CD1c-positive myeloid dendritic cell (primary cell): ENCODE measurements around the gene BTRC.
A peak's percentile ranks its signal among the peaks of the same experiment; 100 is the strongest.

Source experiments
- DNase-seq: peaks from one replicate; pipeline ENCODE4 v3.0.0-alpha.2; 2016; ENCODE audit errors: extremely low spot score

The BTRC gene

DNA sequence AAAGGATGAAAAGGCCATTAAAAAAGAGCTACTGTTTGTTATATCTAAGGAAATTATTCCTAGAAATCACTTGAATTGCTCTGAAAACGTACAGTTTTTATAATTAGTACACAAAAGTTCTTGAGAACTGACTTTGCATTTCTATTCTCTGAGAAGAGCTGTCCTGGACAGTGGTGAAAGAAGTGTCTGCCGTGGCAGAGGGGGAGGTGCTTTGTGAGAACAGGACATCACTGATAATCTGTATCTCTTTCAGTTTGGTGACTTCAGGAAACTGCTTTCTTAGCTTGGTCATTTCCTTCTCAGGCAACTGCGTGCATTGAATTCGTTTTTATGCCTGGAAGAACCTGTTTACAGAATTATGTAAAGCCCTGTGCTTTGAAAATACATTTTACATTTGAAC lies 182.0 kb downstream of the BTRC start:
- DNase-seq, result no peak

DNA sequence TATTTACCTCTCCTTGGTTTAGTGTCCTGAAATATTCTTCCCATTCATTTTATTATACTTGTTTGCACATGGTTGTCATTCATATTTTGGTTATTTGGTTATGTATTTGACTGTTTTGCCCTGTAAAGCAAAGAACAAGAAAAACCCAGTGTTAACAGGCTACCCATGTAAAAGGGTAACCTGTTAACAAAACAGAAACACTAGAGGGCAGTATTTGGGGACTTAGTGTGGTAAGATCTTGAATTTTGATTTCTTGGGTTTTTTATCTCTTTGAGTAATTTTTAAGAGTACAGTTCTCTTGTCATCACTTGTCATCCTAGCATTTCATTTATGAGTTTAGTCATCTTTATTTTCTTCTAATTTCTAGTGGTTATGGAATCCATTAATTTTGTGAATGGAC lies 182.8 kb downstream of the BTRC start:
- DNase-seq, result peak; percentile 41

DNA sequence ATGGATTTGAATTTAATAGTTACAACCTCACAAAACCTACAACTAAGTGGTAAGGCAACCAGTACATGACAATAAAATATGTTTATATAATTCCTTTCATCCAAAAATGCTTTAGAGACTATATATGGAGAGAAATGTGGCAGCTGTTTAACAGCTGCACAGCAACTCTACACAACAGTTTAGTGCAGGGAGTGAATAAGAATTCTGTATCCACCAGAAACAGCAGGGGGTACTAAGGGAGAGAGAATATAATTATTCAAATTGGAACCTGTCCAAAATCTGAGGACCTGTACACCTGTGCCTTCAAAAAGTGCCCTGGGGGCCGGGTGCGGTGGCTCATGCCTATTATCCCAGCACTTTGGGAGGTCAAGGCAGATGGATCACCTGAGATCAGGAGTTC lies 184.5 kb downstream of the BTRC start:
- no peak for DNase-seq

DNA sequence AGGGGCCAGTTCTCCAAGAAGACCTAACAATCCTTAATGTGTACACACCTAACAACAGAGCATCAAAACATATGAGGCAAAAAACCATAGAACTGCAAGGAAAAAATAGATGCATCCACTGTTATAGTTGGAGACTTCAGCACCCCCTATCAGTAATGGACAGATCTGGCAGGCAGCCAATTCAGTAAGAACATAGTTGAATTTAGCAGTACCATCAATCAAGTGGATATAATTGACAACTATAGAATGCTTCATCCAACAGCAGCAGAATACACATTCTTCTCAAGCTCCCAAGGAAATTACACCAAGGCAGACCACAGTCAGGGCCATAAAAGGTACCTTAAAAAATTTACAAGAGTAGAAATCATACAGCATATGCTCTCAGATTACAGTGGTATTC lies 191.9 kb downstream of the BTRC start:
- DNase-seq, result no peak

DNA sequence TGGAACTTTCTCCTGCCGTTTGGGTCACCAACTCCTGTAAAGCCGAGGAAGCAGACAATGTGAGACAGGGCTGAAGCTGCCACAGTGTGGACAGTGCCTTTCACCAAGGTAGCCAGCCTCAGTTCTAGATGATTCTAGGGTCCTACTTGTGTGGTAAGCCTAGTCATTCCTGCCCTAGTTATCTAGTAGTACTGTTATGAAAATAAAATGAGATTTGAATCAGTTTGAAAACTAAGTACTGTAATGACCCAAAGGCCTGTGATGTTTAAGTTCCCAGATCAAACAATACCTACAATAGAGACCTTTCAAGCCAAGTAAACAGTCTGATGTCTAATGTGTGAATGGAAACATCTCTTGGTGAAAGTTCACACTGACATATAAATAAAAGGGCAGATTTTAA lies 197.0 kb downstream of the BTRC start:
- no peak for DNase-seq

DNA sequence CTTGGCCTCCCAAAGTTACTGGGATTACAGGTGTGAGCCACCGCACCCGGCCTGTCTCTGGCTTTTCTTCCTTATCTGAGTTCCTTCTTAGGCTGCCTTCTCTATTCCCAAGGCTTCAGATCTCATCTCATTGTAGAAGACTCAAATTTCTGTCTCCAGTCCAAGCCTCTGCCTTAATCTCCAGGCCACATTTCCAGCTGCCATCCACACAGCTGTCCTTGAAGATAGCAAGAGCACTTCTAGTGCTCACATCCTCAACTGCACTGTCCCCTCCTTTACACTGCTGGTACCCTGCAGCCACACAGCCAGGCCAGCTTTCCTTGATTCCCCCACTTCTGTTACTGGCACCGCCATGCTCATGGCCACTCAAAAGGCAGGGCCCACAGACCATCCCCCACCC lies 198.5 kb downstream of the BTRC start:
- no peak for DNase-seq

DNA sequence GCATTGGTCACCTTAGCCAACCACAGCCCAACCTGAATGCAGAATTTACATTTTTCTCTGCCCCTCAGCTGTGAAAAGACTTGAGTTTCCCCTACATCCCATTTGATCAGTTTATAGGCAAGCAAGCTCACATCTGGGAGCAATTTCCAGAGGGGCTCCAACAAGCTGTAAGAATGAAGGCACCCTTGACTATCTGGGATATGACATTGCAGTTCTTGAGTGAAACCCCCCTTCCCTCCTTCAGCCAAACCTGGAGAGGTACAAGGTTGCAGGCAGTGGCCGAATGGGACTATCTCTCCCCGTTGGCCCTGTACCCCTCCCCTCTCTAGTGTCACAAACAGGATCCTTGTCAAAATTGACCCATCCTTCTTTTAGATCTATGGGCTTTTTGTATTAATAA lies 203.6 kb downstream of the BTRC start:
- DNase-seq, result no peak

DNA sequence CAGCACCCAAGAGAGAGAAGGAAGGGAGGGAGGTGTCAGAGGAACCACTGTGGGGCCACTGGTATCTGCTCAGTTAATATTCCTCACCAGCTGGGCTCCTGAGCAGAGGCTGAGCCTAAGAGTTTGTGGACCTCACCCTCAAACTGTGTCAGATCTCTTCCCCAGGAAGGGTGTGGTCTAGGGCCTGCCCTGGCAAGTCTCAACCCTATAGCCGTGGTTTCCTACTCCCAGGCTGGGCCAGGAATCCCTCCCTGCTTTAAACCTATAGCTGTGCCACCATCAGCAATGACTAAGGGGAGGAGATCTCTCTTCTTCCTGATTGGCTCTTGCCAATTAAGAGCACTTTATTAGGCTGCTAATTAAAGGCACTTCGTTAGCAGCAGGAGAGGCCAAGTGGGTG lies 204.2 kb downstream of the BTRC start:
- no peak for DNase-seq

DNA sequence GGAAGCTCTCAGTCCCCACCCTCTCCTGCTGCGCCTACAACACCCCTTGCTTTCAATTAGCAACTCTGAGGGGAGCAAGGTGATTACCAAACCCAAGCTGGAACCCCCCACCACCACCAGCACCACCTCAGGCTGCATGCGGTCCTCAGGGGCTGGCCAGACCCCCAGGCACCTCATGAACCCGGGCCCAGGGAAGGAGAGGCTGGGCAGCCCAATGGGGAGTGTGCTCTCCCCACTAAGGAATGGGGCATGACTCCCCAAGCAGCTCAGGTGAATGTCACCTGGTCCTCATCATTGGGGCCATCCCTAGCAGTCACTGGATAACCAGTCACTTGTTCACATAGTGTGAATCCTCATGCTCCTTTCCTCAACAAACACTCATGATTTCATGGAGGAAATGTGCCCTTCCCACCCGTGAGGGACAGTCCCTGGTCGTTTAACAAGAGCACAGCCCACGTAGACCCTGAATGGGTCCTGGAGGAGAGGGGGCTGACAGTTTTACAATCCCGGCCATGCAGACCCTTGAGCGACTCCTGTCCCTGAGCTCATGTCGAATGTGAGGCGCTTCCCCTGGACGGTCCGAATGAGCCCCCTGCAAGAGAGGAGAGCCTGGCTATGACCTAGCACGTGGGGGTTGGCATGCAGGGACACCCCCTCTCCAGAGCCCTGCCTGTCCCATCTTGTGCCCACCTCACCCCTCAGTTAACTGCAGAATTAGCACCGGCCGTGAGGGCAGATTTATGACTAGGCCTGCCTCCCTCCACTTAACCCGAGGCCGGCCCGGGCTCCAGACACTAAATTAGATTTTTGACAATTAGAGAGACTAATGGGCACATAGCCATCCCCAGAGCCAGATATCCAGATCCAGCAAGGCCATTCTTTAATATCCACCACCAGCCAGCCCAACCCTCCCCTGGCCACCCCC lies 205.0 kb downstream of the BTRC start:
- no peak for DNase-seq

DNA sequence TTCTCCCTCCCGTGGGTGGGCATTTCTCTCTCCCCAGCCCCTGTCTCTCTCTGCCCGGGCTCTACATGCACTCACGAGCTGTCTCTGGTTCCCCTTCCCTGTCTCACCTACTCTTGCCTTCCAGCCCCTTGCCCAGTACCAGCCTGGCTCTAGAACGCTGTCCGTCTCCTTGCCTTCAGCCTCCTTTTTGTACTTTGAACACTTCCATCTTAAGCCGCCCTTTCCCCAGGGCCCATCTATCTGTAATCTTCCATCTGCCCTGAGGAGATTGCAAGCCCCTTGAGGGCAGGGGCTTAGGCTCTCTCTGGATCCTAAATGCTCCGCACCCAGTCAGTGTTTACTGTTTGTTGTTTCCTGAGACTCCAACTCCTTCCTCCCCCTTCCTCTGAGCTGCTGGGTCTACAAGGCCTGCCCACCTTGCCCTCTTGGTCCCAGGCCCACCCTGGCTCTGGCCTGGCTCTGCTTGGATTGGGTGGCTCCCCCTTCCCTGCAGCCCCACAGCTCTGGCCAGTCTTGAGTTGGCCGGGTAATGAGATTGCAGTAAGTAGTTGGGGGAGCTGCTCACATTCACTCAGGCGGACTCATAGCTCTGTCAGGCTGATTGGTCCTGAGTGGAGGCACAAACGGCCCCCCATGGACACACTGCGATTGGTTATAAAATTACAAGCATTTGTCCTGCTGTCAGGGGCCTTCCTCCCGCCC lies 205.8 kb downstream of the BTRC start:
- no peak for DNase-seq

DNA sequence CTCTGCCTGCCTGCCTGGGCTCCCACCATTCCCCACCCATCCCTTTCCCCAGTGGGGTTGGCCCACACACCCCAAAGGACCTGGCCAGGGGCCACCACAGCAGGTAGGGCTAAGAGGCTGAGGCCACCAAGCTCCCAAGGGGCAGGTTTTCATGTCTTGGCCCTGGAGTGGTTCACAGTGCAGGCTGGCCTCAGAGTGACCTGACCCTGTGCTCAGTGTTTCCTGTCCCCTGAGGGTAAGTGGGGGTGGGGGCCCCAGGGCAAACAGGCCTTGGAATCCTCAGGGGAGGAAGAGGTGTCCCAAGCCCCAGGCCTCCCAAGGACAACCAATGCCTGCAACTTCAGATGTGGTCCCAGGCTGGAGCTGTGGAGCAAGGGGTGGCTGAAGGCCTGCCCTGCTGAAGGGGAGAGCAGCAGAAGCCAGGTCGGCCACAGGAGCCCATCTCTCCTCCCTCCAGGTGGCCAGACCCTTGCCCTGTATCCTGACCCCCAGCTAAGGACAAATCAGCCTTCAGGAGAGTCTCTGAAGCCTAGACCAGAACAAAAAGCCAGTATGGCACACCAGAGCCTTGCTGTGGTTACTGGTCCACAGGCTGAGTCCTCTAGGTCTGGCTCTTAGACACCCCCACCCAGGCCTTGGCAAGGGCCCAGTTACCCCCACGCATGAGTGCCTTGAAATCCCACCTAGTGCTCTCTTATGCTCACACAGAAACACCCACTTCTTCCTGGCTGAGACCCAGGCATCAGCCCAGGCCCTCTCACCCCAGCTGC lies 206.5 kb downstream of the BTRC start:
- no peak for DNase-seq

DNA sequence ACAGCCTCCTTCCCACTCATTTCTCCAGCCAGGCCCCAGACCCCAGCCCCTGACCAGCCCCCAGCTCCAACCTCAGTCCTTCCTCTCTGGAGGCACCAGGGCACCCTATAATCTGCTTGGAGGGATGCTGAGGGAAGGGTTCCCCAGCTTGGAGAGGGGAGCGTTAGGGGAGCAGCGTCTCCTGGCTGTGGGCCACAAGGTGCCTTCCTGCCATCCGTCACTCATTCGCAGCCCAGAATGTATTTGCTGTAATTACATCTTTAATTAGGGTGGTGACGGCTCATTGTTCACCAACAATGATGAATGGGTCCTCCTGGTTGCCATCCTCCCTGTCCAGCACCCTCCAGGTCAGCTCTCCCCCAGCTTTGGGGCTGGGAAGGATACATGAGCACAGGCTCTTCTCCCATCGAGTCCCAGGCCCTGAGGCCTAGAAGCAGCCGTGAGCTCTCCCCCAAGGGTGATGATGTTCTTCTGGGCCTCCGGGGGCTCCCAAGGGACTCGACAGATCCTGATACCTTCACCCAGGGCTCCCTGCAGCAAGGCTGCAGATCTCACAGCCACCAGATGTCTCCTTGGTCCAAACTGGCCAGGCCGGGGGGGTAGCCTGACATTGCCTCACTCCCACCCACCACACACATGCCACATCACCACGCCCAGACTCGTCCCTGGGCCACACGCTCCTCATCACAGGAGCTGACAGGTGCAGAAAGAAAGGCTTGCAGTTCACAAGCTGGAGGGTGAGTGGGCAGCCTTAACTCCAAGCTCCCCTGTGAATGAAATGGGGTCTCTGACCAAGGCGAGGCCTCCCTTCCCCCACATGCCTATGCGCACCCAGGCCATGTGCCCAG lies 207.3 kb downstream of the BTRC start:
- no peak for DNase-seq

DNA sequence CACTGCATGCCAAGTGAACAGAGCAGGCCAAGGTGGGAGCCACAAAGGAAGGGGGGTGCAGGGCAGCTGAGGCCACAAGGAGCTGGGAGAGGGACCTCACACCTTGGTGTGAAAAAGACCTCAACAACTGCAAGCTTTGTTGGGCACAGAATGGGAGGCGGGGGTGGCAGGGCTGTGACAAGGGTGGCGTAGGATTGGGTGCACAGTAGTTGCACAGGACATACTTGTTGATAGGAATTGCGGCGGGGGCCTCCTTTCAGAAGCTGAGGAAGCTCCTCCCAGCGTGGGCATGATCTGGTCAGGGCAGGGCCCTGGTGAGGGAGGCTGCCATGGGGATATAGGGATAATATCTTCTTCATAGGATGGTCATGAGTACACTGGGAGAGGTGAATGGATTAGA lies 208.3 kb downstream of the BTRC start:
- DNase-seq, result no peak

DNA sequence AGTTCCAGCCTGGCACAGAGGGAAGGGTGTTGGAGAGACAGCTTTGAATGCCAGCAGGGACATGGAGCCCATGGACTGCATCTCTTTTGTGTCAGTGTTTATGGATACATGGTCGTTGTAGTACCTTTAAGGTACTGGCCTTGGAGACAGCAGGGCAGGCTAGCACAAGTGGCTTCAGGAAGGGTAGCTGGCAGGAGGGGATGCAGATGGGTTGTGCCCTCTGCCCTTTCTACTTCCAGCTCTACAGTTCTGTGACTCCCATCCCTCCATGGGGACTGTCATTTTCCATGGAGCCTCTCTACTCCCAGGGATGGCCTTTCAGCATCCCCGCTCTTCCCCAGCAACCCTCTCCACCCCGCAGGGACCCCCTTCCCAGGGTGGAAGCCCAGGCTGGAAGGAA lies 209.0 kb downstream of the BTRC start:
- no peak for DNase-seq

DNA sequence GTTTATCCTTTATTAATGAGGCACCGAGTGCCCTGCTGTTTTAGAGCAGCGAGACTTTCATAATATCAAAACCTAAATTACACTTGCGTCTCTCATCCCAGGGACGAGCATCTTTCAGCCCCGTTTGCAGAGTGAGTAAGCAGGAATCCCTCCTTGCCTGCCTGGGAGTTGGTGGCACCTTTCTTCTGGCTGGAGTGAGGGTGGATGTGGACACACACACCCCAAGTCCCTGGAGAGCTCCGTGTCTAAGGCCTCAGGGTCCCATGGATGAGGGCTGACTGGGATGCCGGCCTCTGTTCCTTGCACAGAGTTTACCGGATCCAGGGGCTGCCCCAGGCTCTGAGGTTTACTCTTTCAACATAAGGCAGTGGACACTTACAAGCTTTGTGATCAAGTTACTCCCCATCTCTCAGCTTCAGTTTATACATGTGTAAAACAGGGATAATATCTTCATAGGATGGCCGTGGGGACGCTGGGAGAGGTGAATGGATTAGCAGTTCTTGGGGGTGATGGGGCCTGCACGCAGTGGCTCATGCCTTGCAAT lies 209.6 kb downstream of the BTRC start:
- DNase-seq, result no peak

DNA sequence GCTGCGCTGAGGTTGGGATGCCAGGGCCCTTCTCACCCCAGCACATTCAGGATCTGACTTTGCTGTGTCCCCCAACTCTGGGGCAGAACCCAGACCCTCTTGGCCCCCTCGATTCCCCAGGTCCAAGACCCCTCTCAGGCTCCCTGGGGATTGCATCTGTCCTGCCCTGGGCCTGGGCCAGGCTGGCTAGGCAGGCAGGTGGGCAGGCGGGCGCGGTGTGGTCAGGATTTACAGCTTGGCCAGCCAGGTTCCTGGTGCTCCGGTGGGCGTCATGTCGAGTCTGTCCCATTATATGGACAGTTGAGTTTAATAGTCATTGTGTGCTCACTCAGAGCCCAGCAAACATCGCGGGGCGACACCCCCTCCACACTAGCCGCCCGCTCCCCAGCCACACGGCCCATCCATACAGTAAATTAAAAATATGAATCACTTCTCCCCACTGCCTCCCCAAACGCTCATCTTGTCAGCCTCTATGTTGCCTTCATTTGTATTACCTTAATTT lies 210.6 kb downstream of the BTRC start:
- DNase-seq, result no peak

DNA sequence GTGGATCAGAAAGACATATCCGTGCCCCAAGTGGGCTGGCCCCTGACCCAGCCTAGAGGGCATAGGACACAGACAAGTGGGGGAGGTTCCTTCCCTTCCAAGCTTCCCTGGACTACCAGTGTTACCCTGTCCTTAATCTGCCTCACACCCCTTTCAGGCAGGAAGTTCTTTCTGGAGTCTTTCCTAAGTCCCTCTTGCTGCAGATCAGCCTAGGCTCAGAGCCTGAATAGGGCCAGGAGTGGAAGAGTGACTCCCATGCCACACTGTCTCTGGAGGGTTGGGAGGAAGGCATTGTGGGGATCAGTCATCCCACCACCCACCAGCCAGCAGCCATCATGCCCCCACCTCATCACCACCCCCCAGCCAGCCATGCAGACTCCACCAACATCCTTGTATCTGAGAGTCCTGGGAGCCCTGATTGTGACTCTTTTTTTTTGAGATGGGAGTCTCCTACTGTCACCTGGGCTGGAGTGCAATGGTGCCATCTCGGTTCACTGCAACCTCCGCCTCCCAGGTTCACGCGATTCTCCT lies 211.5 kb downstream of the BTRC start:
- no peak for DNase-seq

DNA sequence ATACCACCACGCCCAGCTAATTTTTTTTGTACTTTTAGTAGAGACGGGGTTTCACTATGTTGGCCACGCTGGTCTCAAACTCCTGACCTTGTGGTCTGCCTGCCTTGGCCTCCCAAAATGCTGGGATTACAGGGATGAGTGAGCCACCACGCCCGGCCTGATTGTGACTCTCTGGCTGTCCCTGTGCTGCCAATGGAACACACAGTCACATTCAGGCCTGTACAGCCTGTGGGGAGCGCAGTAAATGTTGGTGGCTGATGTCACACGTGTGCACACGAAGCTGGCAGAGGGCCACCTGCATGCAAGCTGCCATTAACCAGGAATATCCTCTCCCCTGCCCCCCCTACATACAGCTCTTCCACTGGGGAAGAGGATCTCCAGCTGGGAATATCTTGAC lies 212.0 kb downstream of the BTRC start:
- DNase-seq, result no peak

DNA sequence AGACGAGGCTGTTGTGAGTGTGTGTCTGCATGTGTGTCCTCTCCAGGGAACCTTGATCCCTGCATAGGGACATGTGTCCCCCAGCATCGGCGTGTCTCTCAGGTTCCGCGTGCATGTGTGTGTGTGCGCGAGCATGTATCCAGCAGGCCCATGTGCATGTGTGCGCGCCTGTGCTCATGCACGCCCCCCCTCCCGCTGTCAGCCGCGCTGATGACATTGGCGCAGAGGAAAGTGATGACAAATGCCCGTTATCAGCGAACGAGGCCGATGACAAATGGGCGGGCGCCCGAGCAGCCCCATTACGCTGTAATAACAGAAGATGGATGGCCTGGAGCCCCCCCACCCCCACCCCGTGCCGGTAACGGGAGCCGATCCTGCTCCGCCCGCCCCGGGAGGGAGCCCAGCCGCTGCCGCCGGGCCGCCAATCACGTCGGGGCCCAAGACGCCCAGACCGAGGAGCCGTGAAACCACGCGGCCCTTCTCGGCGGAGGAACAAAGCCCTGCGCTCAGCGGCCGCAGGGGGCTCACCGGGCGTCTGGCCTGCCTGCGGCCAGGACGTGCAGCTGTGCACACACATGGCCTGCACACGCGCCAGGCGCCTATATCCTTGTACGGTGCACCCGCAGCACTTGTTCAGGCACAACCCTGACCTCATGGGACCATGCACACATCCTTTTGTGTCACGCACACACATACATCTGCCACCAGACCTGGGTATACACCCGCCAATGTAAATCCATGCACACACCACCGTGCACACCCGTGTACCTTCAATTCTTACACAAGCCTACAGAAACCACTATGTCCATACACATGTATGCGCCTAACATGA lies 212.6 kb downstream of the BTRC start:
- DNase-seq, result peak; percentile 10
